Activated CD8-positive, alpha-beta memory T cell treated with anti-CD3 and anti-CD28 coated beads, Interleukin-2, amount 50 U/mL, for 48 hours (primary cell): ENCODE results near the gene CSTPP1.

ENCODE experiments used
- DNase-seq: peaks from one replicate; pipeline ENCODE4 v3.0.0-alpha.2; 2020

CSTPP1 gene, protein sequence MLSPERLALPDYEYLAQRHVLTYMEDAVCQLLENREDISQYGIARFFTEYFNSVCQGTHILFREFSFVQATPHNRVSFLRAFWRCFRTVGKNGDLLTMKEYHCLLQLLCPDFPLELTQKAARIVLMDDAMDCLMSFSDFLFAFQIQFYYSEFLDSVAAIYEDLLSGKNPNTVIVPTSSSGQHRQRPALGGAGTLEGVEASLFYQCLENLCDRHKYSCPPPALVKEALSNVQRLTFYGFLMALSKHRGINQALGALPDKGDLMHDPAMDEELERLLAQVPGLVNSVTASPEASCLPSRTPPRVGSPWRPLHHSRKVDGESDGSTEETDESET

GRCh38 chr11:46936138-46937110 is at the start of gene CSTPP1:
TSS of gene CSTPP1 (plus strand) at chr11:46936761. CDS start at chr11:46936806, 45 bp downstream.
- DNase-seq, result peak; percentile 98

DNA sequence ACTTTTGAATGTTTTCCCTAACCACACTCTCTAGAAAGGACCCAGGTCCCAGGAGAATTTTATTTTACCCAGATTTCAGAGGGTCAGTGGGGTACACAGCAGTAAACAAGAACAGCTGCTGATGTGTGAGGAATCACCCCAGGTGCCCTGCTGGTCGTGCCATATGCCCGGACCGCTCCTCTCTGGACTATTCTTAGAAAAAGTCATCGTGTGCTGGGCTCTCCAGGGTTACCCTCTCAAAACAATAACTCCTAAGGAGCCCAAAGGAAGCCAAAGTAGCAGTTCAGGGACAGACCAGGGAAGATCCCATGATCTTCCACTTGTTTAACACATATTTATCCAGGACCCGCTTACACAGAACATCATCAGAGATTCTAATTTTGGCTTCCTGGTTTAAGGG is 47.9 kb upstream of the CSTPP1 start:
- no peak for DNase-seq

DNA sequence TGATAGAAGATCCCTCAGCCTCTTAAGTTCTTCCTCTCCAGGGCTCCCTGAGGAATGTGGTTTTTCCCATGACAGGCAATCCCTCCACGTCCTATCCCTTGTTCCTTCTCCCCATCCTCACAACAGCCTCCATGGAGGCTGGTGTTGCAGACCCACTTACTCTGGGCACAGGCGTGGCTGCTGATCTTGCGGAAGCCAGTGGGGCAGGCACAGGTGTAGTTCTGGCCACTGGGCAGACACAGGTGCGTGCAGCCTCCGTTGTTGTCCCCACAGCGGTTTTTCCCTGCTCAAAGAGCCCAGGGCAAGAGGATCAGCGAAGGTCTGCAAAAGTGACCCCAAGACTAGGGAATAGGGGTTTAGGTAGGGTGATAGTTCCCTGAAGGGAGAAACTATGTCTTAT is 47.3 kb upstream of the CSTPP1 start:
- no peak for DNase-seq

DNA sequence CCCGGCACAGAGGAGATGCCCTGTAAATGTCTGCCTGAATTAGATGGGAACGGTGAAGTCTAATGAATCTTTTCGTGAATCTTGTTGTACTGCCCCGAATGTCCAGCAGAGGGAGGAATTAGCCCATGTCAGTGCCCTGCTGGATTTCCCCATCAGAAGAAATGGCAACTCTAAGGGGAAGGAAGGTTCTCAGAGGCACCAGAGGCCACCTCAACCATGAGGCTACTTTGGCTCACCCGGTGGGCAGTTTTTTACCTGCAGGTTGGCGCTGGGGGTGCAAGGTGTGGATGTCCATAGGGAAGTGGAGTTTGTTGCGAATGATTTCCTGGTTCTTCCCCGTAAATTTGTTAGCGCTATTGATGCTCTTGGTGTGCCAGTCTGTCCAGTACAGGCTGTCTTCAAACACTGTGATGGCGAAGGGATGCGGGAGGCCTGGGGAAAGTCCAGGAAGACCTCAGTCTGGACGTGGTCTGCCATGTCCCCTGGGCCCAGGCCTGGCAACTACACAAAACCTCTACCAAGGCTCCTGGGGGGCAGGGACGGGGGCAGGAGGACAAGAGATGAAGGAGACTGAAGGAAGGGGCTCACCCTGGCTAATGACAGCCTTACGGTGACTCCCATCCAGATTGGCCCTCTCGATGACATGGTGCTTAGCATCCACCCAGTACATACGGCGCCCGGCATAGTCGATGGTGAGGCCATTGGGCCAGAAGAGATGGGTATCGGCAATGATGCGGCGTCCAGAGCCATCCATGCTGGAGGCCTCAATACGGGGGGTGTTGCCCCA is 46.7 kb upstream of the CSTPP1 start:
- DNase-seq, result peak; percentile 86

DNA sequence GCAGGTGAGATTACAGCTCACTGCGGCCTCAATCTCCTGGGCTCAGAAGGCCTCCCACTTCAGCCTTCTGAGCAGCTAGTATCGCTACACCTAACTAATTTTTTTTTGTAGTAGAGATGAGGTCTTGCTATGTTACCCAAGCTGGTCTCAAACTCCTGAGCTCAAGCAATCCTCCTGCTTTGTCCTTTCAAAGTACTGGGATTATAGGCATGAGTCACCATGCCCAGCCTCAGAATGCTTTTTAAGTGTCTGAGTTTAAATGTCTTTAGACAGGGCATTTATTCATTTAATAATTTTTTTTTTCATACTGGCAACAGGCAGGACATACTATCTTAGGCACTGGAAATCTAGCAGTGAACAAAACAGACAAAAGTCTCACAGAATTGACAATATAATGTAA is 45.9 kb upstream of the CSTPP1 start:
- DNase-seq, result no peak

- DNase-seq, result no peak
These were observed 44.5 kb upstream of the CSTPP1 start for GRCh38 chr11:46892109-46892508.

- no peak for DNase-seq
These were observed 43.7 kb upstream of the CSTPP1 start for GRCh38 chr11:46892838-46893237.

GRCh38 chr11:46894506-46894905 is 42.1 kb upstream of the CSTPP1 start:
- DNase-seq, result no peak

GRCh38 chr11:46894961-46895360 is 41.6 kb upstream of the CSTPP1 start:
- DNase-seq, result no peak

- no peak for DNase-seq
These were observed 40.7 kb upstream of the CSTPP1 start for GRCh38 chr11:46895821-46896220.

DNA sequence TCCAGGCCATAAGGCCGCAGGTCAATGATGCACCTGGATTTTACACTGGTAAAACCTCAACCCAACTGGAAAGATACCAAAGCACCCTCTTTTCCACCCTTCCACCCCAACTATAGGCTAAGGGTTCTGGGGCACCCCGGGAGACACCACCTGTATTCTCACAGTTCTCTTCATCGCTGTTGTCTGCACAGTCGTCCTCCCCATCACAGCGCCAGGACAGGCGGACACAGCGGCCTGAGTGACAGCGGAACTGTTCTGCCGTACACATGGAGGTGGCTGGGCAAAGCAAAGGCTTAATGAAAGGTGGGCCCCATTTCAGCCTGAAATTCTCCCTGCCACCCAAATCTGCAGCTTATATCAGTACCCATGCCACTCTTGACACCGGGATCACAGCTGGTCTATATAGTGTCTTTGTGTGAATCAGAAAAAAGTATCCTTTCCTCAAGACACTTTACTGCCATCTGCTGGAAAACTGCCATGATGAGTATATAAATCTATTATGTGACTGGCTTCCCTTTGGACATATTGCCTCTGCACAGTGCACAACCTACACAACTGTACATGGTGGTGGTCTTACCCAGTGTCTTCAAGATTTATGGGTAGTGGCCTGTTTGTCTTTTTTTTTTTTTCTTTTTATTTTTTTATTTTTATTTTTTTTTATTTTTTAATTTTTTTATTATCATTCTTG is 39.7 kb upstream of the CSTPP1 start:
- no peak for DNase-seq

GRCh38 chr11:46898396-46899095 is 38.0 kb upstream of the CSTPP1 start:
- no peak for DNase-seq

GRCh38 chr11:46899501-46900025 is 37.0 kb upstream of the CSTPP1 start:
- DNase-seq, result no peak

DNA sequence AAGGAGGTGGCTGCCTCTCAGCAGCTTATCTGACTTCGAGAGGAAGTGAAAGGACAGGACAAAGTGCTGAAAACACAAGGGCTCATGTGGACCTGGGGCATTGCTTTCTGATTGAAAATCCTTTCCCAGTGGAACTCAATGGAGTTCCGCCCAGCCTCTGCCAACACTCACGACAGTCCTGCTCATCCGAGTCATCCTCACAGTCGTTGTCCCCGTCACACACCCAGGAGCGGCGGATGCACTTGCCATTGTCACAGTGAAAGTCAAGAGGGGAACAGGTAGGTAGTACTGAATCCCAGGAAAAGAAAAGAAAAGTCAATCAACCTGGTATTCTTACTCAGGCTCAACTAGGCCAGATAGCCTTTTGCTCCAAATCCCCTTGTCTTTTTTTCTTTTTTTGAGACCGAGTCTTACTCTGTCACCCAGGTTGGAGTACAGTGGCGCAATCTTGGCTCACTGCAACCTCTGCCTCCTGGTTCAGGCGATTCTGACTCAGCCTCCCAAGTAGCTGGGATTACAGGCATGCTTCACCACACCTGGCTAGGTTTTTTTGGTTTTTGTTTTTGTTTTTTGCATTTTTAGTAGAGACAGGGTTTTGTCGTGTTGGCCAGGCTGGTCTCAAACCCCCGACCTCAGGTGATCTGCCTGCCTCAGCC is 36.3 kb upstream of the CSTPP1 start:
- DNase-seq, result no peak

DNA sequence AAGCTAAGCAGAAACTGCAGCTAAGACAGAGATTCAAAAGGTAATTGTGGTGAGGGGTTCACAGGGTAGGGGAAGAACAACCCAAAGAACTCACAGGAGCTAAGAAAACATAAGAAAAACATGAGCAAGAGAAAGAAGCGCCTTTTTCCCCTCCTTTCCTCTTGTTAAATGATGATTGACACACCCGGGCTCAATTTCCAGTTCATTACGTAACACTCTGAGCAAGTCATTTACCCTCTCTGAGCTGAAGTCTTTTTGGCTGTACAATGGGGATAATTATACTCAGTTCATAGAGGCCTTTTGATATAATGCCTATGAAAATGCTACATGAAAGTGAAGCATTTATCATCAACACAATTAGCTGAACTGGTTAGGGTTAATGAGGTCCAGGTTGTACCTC is 35.4 kb upstream of the CSTPP1 start:
- DNase-seq, result no peak

GRCh38 chr11:46902694-46903093 is 33.9 kb upstream of the CSTPP1 start:
- DNase-seq, result no peak

DNA sequence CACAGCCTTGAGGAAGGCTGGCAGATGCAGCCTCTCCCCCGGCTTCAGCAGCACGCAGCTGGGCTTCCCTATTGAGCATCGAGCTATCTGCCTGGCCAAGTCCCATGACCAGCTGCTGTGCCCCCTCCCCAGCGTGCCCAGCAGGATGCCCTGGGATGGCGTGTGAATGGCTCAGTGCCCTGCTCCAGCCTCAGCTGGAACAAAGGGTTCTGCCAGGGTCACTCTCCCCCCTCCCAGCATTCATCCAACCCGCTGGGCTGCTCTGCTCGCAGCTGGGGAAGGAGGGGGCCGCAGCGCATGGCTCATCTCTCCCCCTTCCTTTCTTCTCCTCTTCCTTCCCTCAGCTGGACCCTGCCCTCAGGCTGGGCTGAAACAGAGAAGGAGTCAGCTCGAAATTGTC is 32.7 kb upstream of the CSTPP1 start:
- no peak for DNase-seq

GRCh38 chr11:46905806-46906205 is 30.8 kb upstream of the CSTPP1 start:
- no peak for DNase-seq

DNA sequence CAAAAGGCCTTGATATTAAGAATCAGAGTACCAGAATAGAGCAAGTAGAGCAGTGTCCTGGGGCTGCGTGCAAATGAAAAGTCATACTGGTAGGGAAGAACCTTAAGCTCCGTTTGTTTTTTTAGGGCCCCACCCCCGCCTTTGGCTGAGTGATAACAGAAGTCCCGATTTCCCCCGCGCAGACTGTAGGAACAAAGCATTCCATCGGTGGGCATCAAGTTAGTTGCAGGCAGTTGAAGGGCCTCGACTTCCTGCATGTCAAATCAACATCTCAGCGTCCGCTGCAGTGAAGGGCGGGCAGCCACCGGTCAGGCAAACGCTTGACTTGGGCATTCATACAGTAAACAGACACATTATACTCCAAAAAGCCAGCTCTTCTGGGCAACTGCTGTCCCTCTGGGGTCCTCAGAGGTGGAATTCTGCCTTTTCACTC is 29.9 kb upstream of the CSTPP1 start:
- DNase-seq, result no peak

- no peak for DNase-seq
These were observed 29.0 kb upstream of the CSTPP1 start for GRCh38 chr11:46907606-46908005.

DNA sequence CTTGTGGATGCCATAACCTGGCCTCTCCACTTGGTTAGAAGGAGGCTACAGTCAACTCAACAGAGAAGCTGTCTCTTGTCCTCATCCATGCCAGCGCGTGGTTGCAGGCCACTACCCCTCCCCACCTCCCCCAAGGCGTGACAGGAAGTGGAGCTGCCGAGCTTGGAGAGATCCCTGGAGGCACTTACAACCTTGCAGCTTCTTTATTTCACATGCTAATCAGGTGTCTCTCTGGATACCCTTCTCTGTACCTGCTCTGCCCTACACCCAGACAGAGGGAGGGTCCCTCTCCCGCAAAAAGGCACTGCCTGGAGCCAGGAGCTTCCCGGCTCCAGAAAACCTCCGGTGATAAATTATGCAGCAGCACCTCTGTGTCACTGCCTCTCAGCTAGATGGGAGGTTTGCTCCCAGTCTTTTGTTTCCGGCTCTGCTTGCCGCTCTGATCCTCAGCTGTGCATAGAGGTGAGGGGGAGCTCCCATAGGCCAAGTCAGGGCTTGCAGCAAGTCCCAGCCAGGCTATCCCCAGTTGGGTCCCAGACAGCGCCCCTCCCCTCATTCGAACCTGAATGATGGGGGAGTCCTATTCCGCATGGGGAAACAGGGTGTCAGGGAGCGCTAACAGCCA is 23.9 kb upstream of the CSTPP1 start:
- no peak for DNase-seq
